AG04449 (cell line): Measurements from ENCODE around the gene KCNJ1.
A peak's percentile ranks its signal among the peaks of the same experiment; 100 is the strongest.

Experiments used
- CTCF ChIA-PET: fragments of 350-600 bp; formaldehyde crosslinking; extraction: SDS; loops from one replicate; lab custom pipeline; 2021; ENCODE audit warnings: antibody characterized with exemption; lab: Yijun Ruan, JAX
- POLR2A ChIA-PET: fragments of 400-600, 350-600 bp; formaldehyde crosslinking; extraction: SDS; loops from one replicate; lab custom pipeline; 2020; ENCODE audit warnings: antibody characterized with exemption, inconsistent platforms; lab: Yijun Ruan, JAX
- DNase-seq: peaks from one replicate; pipeline ENCODE4 v3.0.0-alpha.2; 2010; ENCODE audit warnings: low read depth, low spot score
- H3K4me3 ChIP-seq: 2 replicates; pipeline ENCODE4 v1.5.1; 2011; ENCODE audit warnings: low read depth, mild to moderate bottlenecking, control low read depth, low read length
- TF ChIP-seq, protein P1 (sequence below): IDR thresholded peaks from one replicate; pipeline ENCODE4 v1.5.1; 2011; ENCODE audit warnings: mild to moderate bottlenecking, moderate library complexity, low read length, control low read depth, inconsistent platforms; ENCODE audit not compliant: insufficient read depth; ENCODE audit errors: missing control alignments

The KCNJ1 gene

DNA sequence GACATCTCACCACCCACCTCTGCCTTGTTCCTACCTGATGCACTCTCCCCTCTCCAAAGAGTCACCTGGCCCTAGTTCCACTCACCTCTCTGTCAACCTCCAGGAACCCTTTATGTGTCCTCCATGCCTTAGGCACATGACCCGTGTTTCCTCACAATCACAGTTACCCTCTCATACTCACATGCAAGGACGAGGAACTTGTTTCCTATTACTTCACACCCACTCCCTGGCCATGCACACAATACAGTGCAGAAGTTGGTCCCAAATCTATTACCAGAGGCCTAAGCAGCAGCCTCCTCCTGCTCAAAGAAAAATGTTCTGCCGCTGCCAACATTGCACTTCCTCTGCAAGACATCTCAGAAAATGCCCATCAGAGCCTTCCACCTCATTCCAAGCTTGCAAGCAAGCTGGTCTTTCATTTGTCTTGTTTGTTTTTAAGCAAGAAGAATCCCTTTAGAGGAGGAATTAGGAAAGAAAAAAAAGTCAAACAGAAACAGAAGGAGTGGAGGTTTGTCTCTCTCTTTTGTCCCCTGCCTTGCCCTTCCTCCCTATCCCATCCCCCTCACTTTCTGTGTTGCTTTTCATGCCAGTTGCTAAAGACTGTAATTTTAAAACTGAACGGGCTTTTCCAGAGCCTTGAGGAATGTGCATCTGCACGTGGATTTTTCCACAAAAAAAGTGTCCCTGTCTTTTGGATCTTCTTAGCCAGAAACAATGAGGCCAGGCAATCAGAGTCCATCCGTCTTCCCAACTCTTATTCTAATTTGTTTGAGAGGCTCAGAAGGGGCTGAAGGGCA is 63.4 kb downstream of the KCNJ1 start:
- ChIA-PET CTCF (interaction anchor here (1.1 to 2.1 kb wide), 9 partner anchors 8 to 646 kb away, joined by 3 to 16 read pairs (median 6); no protein-coding TSS in a partner anchor), POLR2A (no interaction called here)
- DNase-seq = no peak
- H3K4me3 ChIP-seq = no peak overlapping the region
- TF ChIP-seq, protein P1, sequence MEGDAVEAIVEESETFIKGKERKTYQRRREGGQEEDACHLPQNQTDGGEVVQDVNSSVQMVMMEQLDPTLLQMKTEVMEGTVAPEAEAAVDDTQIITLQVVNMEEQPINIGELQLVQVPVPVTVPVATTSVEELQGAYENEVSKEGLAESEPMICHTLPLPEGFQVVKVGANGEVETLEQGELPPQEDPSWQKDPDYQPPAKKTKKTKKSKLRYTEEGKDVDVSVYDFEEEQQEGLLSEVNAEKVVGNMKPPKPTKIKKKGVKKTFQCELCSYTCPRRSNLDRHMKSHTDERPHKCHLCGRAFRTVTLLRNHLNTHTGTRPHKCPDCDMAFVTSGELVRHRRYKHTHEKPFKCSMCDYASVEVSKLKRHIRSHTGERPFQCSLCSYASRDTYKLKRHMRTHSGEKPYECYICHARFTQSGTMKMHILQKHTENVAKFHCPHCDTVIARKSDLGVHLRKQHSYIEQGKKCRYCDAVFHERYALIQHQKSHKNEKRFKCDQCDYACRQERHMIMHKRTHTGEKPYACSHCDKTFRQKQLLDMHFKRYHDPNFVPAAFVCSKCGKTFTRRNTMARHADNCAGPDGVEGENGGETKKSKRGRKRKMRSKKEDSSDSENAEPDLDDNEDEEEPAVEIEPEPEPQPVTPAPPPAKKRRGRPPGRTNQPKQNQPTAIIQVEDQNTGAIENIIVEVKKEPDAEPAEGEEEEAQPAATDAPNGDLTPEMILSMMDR = no peak

DNA sequence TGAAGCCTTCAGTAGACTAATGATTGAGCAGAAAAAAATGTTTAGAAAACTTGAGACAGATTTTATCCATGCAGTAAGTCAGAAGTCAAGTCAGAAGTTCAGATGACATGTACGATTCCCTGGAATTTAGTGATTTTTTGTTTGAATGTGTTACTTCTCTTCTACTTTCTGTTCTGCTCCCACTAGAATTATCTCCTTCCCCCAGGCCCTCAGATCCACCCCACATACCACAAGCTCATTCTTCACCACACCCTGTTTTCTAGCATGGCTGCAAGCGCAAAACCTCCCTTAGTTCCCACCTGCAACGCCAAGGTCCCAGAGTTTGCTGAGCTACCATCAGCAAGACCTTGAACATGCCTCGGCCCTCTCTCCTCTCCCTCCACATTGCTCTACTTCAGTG is 64.1 kb downstream of the KCNJ1 start:
- TF ChIP-seq, protein P1 = no peak
- ChIA-PET CTCF (interaction anchor here (1.1 to 2.1 kb wide), 9 partner anchors 9 to 645 kb away, joined by 3 to 16 read pairs (median 6); no protein-coding TSS in a partner anchor), POLR2A (interaction anchor here (0.6 kb wide), 1 partner anchor 335 kb away, joined by 3 read pairs; no protein-coding TSS in a partner anchor)
- no peak overlapping the region for H3K4me3 ChIP-seq
- no peak for DNase-seq

DNA sequence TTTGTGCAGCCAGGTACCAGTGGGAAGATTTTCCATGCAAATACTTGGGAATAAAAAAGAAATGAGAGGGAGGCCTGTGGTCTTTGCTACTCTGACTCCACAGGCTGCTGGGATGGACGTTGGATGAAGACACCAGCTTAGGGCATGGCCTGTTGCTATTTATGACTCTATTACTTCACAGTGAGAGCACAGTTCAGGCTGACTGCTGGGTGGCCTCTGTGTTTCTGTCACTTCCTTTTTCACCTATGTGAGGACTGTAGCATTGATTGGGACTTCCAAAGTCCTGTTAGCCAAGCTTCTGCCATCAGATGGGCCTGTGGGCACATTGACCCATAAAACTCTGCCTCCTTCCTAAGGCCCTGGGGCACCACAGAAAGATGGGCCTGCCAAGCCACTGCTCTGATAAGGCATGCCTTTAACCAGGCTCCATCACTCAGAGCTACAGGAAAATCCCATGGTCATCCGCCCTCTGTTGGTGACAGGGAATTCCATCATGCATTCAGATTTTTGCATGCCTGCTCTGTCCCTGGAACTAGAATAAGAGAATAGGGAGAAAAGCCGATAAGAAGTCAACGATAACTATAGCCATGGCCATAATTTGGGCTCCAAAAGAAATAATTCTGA is 64.6 kb downstream of the KCNJ1 start:
- H3K4me3 ChIP-seq = no peak overlapping the region
- CTCF ChIA-PET = interaction anchor here (1.1 to 2.1 kb wide), 8 partner anchors 10 to 645 kb away, joined by 3 to 16 read pairs (median 6); no protein-coding TSS in a partner anchor
- TF ChIP-seq, protein P1 = peak; percentile 47
- no peak for DNase-seq
- POLR2A ChIA-PET = interaction anchor here (0.6 kb wide), 1 partner anchor 335 kb away, joined by 3 read pairs; no protein-coding TSS in a partner anchor

DNA sequence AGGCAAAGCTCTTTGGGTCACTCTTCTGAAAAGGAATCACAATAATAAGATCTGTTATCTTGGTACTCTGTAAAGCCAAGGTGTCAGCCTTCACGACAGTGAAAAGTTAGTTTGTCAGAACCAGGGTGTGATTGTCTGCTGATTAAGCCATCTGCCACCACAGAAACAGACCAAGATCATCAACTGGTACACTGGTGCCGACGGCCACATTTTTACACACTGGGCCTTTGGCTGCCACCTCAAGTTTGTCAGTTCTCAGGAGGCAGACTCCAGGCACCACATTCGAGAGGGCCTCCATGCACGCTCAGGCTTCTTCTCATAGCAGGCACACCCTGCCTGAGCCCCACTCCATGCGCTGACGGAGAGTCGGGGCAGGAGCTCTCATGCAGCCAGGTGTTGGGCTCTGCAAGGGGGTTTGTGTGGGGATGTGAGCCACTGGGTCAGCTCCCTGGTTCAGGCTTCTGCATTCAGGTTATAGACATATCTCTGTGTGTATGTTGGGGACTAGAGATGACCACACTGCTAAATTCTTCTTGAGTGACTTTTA is 66.2 kb downstream of the KCNJ1 start:
- no peak for DNase-seq
- POLR2A ChIA-PET = no interaction called here
- CTCF ChIA-PET = interaction anchor here (1.1 to 1.6 kb wide), 3 partner anchors 10 to 643 kb away, joined by 3 to 7 read pairs (median 6); no protein-coding TSS in a partner anchor
- TF ChIP-seq, protein P1 = no peak
- no peak overlapping the region for H3K4me3 ChIP-seq

DNA sequence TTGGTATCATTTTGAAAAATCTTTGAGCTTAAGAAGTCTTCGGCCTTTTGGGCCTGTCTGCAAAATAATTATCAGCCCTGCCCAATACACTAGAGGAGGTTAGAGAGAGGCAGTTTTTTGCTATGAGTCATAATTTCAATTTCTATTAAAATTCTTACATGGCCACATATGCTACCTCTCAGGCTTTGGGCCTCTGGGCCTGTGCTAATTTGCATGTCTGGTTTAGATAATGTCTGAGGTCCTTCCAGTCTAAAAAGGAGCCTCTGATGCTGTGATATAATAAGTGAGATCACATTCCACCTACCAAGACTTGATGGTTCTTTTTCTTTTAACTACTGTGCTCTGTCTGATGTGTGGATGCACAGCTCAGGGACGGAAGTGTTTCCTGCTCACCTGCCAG is 70.8 kb downstream of the KCNJ1 start:
- ChIA-PET CTCF (interaction anchor here (1.0 kb wide), 1 partner anchor 12 kb away, joined by 4 read pairs; no protein-coding TSS in a partner anchor), POLR2A (no interaction called here)
- TF ChIP-seq, protein P1 = no peak
- DNase-seq = peak; percentile 54
- no peak overlapping the region for H3K4me3 ChIP-seq
